GM12892 (cell line): ENCODE data around the gene CBY3.
"Not testable (repeated sequence)": the region's sequence is repeated elsewhere in the genome, so short reads cannot be mapped to it uniquely, and the experiment has no call there.

Source experiments
- DNase-seq: peaks from one replicate; pipeline ENCODE4 v3.0.0; 2011; ENCODE audit not compliant: insufficient read length
- FAIRE-seq: peaks from 2 replicates; lab custom pipeline; 2011; peaks lifted over from hg19 to GRCh38; lab: Jason Lieb, UNC
- POLR2A ChIP-seq: IDR thresholded peaks from 2 replicates; pipeline ENCODE4 v1.6.1; 2011; ENCODE audit warnings: low read depth, low read length, control low read depth
- POLR2AphosphoS5 ChIP-seq: IDR thresholded peaks from 2 replicates; pipeline ENCODE4 v1.6.1; 2011; ENCODE audit warnings: low read depth, low read length, control low read depth
- TAF1 ChIP-seq: IDR thresholded peaks from 2 replicates; pipeline ENCODE4 v1.6.1; 2011; ENCODE audit warnings: low read depth, mild to moderate bottlenecking, control low read depth, low read length, borderline replicate concordance

The CBY3 gene

DNA sequence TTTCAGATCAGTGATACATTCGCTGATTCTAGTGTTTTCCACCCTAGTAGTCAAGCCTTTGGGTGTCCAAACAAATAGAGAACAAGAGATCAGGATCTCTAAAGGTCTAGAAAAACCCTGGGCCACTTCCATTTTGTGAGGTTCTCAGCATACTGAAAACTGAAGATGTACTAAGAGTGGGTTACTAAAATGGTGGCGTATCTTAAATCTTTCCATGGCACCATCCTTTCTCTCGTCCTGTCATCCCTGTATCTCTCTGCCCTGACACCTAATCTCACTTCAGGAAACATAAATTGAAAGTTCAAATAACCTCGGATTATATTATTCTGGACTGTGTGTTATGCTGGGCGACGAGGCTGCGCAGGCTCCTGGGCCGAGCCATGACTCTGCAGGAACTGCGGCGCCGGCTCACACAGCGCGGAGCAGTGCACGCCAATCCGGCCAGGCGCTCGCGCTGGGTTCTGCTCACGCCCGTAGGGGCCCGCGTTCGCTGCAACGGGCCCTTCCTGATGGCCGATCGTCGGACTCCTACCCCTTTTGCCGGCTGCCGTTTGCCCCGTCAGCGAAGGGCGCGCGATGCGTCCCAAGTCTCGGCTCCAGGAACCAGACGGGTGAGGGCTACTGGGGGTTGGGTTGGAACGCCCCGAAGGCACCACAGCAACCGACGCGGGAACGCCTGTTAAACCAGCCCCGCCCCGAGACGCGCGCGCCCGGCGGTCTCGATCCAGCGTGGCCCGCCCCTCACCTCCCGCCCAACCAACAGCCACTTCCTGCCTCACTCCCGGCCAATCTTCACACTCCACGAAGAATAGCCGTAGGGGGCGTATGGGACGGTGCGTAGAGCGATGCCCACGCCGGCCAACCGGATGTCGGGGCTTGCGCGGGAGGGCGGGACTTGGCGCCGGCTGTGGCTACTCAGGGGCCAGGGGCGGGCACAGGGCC is 17.4 kb upstream of the CBY3 start:
- TF ChIP-seq POLR2AphosphoS5 (peak; percentile 75), TAF1 (peak; percentile 55; the same call in 1 of the 2 replicates), POLR2A (peak; percentile 84)
- peak; percentile 97 for DNase-seq
- peak; percentile 95 for FAIRE-seq

DNA sequence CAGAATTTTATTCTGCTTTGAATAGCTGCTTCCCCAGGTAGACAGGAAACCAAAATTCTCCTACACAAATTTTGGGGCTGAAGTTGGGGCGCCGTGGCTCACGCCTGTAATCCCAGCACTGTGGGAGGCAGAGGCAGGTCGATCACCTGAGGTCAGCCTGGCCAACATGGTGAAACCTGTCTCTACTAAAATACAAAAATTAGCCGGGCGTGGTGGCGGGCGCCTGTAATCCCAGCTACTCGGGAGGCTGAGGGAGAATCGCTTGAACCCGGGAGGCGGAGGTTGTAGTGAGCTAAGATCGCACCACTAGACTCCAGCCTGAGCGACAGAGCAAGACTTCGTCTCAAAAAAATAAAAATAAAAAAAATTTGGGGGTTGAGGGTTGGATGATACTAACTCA is 16.7 kb upstream of the CBY3 start:
- not testable (repeated sequence) for FAIRE-seq, DNase-seq

DNA sequence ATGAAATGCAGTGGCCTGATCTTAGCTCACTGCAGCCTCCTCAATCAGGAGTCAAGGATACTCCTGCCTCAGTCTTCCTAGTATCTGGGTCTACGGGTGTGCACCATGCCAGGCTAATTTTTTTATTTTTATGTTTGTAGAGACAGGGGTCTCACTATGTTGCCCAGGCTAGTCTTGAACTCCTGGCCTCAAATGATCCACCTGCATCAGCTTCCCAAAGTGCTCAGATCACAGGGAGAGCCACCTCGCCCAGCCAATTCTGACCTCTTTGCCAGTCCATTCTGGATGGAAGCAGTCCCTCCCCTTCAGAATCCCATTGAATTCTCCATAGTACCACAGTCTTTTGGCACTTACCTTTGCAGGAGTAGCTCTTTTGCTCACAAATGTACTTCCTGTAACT is 16.3 kb upstream of the CBY3 start:
- no peak for DNase-seq
- no peak for FAIRE-seq
- TF ChIP-seq POLR2AphosphoS5 = no peak

DNA sequence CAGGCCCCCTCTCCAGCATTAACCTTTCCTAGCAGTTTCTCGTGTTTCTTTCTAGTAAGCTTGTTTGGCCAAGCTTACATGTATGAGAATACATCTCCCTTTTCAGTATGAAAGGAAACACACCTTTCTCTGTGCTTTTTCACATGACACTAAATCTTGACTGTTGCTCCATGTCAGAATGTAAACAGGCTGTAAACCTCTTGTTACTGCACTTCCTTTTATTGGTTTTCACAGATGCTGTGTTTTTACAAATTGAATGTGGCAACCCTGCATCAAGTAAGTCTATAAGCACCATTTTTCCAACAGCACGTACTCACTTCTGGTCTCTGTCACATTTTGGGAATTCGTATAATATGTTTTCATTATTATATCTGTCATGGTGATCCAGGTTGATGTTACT is 15.8 kb upstream of the CBY3 start:
- DNase-seq = no peak
- no peak for FAIRE-seq
- TF ChIP-seq POLR2A = no peak
- TF ChIP-seq TAF1 = no peak
- TF ChIP-seq POLR2AphosphoS5 = no peak

DNA sequence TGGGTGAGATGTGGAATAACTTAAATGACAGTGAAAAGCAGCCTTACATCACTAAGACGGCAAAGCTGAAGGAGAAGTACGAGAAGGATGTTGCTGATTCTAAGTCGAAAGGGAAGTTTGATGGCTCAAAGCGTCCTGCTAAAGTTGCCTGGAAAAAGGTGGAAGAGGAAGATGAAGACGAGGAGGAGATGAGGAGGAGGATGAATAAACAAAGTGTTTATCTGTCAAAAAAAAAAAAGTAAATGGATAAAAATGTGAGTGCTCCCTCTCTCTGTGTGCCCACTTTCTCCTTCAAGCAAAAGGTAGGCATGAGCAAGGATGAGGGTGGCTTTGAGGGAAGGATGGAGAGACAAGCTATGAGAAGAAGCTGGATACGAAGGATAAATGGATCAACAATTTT is 13.7 kb upstream of the CBY3 start:
- no peak for TF ChIP-seq POLR2A
- TF ChIP-seq POLR2AphosphoS5 = no peak
- TF ChIP-seq TAF1 = no peak
- FAIRE-seq (no peak), DNase-seq (no peak)

DNA sequence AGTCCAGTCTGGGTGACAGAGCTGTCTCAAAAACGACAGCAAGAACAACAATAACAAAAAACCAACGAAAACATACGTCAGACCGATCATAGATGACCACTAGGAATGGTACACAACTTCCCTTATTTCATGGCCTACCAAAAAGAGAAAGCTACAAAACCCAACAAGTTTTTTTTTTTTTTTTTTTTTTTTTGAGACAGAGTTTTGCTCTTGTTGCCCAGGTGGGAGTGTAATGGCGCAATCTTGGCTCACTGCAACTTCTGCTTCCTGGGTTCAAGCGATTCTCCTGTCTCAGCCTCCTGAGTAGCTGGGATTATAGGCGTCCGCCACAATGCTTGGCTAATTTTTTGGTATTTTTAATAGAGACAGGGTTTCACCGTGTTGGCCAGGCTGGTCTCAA is 8.4 kb upstream of the CBY3 start:
- not testable (repeated sequence) for DNase-seq, FAIRE-seq

DNA sequence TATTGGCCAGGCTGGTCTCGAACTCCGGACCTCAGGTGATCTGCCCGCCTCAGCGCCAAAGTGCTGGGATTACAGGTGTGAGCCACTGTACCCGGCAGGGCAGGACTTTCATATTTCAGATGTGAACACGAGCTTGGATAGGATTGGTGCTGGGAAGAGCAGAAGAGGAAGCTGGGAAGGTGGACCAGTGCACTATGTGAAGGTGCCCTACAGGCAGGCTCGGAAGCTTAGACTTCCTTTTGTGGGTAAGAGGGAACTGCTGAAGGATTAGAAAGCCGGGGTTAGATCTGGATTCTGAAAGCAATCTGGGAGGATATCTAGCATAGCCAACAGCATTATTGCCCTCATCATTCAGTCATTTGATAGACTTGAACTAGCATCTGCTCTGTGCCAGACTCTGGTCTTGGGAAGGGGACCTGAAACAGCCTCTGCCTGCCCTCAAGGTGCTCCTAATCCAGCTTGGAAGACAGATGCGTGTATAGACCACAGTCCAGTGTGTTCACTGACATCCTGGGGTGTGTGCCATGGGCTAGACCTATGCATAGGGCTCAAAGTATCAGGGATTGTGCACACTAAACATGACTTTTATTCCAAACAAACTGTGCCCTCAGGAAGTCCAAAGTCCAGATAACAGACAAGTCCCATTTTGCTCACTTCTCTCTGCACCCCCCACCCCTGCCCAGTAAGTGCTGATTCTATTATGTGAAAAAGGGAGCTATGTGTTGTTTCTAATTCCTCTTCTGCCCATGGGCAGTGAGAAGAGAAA is 637 bp downstream of the CBY3 start:
- TF ChIP-seq POLR2AphosphoS5 = no peak
- no peak for TF ChIP-seq POLR2A
- TF ChIP-seq TAF1 = no peak
- FAIRE-seq = no peak
- DNase-seq = no peak

DNA sequence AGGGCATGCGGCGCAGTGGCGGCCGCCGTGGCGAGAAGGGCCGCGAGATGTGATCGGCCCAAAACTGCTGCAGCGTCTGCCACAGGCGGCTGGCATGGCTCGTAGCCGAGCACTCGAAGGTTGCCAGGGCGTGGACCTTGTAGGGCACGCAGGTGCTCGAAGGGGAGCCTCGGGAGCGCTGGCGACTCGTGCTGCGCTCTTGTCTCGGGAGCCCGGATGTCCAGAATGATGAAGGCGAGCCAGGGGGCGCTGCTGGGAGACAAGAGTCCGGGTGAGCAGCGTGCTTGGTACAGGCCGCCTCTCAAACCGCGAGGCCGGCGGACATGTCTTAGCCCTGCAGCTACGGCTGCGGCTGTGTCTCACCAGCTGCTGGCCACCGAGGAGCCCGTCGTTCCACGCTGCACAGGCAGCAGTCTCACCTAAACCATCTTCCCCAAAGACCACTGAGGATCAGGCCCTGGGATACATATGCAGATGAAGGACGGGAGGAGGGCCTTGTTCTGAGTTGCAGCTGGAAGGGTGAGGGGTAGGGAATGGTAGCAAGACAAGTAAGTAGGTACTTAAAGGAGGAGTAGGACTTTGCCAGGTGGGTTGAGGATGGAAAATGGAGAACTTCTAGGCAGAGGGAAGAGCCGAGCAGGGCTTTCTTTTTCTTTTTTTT is 1.7 kb downstream of the CBY3 start:
- DNase-seq = no peak
- FAIRE-seq = no peak
- TF ChIP-seq POLR2A = no peak
- TF ChIP-seq POLR2AphosphoS5 = no peak
- TF ChIP-seq TAF1 = no peak

DNA sequence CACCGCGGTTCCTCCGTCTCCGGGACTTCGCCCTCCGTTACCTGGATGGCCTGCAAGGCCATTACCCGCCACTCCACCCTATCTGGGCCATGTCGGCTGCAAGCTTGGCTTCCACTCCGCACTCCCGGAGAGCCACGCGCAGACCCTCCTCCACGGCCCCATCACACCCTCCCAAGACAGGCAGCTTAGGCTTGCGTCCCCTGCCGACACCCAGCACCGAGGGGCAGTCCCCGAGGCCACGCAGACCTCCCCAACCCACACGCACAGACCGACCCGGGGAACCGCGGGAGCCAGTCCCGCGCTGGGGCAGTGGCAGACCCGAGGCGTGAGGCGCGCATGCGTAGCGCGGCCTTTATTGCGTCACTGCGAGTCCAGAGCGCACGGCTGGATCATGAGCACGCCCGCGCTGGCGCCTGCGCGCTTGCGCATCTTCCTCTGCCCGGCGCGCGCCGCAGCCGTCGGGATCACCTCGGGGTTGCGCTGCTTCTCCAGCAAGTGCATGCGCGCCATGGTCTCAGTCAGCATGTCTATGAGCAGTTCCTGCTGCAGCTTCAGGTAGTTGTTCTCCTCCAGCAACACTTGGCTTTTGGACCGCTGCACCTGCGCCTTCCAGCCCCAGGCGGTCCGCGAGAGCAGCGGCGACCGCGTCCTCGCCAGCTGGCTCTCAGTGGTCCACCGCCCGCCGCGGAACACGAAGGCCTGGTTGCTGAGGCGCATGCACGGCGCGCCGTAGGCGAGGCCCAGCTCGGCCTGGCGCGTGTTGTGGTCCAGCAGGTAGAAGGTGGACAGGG is 2.4 kb downstream of the CBY3 start:
- TF ChIP-seq TAF1 = peak; percentile 82
- peak; percentile 96 for TF ChIP-seq POLR2AphosphoS5
- peak; percentile 98 for TF ChIP-seq POLR2A
- FAIRE-seq (peak; percentile 94), DNase-seq (peak; percentile 90)

DNA sequence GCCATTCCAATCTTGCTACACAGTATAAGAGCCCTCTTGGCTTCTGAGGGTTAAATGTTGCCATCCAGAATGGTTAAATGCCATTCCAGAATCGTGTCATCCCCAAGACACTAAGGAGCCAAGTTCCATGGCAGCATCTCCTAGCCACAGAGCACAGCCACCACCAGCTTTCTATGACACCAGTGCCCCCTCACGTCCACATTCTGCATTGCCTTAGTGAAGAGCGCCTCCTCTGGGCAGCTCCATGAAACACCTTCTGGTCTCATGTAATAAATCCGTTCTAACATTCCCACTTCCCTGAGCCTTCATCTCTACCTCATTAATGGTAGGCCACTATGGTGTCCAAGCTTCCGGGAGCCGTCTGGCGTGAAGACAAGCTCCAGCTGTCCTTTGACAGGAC is 12.4 kb downstream of the CBY3 start:
- peak; percentile 43 for DNase-seq
- FAIRE-seq = no peak
- no peak for TF ChIP-seq POLR2AphosphoS5
- no peak for TF ChIP-seq TAF1
- TF ChIP-seq POLR2A = no peak

DNA sequence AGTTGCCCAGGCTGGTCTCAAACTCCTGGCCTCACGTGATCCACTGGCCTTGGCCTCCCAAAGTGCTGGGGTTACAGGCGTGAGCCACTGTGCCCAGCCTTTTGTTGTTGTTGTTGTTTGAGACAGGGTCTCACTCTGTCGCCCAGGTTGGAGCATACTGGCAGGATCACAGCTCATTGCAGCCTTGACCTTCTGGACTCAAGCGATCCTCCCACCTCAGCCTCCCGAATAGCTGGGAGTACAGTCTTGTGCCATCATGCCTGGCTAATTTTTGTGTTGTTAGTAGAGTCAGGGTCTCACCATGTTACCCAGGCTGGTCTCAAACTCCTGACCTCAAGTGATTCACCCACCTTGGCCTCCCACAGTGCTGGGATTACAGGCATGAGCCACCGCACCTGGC is 19.2 kb downstream of the CBY3 start:
- not testable (repeated sequence) for FAIRE-seq

DNA sequence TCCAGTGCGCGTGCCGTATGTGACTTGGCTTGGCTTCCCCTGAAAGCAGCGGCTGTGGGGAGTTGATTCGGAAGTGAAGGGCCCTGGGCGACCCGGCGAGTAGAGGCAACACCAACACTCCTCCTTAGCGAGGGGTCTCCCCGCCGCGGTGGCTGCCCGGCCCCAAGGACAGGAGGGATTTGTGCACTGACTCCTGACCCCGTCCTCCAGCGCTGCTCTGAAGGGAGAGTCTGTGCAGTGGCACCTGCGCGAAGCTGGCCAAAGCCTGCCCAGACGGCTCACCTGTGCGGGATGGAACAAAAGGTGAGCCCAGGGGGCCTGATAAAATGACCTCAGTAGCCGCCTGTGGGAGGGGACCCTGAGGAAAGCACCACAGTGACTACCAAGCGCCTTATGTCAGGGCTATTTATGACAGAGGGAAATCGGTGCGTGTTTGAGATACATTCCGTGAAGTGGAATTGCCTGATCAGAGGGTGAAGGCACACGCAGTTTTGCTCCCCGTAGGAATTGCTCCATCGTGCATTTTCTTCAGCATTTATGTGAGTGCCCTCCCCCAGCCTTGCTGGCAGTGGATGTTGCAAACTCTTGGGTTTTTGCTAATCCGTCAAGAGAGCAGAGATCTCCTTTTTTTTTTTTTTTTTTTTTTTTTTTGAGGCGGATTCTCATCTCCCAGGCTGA is 22.5 kb downstream of the CBY3 start:
- FAIRE-seq, DNase-seq: not testable (repeated sequence)

More for the DNA sequence above, 19.2 kb downstream of the CBY3 start:
- DNase-seq = not testable (repeated sequence)

DNA sequence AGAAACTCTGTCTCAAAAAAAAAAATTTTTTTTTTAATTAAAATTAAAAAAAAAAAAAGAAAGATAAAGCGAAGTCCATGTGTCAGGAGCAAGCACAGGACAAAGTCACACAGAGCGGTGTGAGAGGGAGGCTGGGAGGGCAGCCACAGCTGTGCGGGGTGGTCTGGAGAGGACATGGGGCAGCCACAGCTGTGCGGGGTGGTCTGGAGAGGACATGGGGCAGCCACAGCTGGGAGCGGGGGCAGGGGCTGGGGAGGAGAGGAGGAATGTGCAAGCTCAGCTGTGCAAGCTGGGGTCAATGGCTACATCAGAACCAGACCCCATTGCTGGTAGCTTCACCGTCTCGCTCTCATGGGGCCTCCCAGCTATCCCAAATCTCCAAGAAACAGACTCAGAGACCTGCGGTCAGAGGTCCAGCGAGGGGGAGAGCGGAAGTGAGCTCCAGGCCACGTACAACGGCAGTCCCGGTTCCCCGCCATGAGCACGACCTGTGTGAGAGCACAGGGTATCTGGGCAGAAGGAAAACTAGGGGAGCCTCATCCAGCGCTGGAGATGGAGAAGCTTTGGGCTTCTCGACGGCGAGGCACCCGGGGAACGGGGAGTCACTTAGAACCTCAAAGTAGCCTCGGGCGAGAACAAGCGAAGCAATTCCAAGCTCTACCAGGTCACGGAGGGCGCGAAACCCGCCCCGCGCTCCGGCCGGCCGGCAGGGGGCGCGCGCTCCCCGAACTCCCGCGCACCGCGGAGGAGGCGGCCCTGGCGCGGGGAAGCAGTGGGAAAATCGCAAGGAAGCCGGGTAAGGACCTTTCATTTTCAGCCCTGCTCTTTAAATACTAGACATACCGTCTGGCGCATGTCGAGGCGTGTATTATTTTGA is 23.3 kb downstream of the CBY3 start:
- peak; percentile 97 for FAIRE-seq
- DNase-seq = not testable (repeated sequence)

DNA sequence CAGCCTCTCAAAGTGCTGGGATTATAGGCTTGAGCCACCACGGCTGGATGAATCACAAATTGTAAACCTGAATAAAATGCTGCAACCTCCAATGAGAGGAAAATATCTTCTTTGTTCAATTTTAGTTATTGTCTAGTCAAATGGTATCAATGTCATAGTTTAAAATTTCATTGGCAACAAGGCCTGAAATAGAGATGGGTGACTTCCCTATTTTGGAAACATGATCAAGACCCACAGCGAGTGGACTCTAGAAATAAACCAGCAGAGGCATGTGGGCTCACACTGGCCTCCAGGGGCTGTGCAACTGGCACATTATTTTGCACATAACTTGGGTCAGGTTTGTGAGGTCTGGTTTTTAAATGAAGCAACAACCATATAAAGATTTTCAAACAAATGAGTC is 27.7 kb downstream of the CBY3 start:
- not testable (repeated sequence) for FAIRE-seq, DNase-seq

DNA sequence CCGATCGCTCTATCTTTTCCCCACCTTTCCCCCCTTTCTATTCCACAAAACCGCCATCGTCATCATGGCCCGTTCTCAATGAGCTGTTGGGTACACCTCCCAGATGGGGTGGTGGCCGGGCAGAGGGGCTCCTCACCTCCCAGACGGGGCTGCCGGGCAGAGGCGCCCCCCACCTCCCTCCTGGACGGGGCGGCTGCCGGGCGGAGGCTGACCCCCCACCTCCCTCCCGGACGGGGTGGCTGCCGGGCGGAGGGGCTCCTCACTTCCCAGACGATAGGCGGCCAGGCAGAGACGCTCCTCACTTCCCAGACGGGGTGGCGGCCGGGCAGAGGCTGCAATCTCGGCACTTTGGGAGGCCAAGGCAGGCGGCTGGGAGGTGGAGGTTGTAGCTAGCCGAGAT is 30.6 kb downstream of the CBY3 start:
- not testable (repeated sequence) for DNase-seq, FAIRE-seq
